ENCODE results near the gene XPO4.
A peak's percentile ranks its signal among the peaks of the same experiment; 100 is the strongest.
"Not testable (repeated sequence)": the region's sequence is repeated elsewhere in the genome, so short reads cannot be mapped to it uniquely, and the experiment has no call there.

The XPO4 gene

GRCh38 chr13:20902438-20903163 is at the start of gene XPO4:
TSS of gene XPO4 (minus strand) at chr13:20902746. CDS start at chr13:20902738, 8 bp downstream.
- DNase-seq: peak; percentile 87

DNA sequence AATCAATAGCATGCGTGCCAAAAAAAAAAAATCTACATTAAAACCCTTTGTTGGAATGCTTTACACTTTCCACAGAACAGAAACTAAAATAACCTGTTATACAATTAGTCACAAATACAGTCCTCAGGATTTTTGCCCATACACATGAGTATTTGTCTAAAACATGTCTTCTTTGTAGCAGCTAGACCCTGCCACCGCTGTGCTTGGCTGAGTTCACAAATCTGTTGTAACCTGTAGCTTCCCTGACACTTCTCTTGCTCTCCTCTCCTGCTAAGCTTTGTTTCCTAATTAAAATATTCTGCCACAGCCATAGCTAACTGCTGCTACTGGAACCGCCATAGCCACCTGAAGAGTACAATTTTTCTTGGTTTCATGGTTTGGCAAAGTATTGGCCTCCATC is 45.5 kb upstream of the XPO4 start:
- DNase-seq: not testable (repeated sequence)

GRCh38 chr13:20945952-20946383 is 43.4 kb upstream of the XPO4 start:
- peak; percentile 1 for DNase-seq

DNA sequence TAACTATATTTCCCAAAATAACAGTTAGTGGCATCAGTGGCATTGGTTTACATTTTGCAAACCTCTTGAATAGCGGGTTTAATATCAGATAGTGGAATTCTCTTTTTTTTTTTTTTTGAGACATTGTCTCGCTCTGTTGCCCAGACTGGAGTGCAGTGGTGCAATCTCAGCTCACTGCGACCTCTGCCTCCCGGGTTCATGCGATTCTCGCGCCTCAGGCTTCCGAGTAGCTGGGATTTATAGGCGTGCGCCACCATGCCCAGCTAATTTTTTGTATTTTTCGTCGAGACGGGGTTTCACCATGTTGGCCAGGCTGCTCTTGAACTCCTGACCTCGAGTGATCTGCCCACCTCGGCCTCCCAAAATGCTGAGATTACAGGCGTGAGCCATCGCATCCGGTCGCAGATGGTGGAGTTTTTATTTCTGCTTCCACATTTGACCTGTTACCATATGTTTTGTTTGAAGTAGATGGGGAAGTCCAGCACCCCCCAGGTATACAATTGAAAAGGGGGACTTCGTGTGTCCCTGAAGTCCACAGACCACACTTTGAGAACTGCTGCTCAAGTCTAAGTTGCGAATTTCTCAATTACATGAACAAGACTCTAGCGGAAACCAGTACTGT is 40.5 kb upstream of the XPO4 start:
- DNase-seq: no peak

- not testable (repeated sequence) for DNase-seq
Observed at GRCh38 chr13:20940511-20940910, 38.0 kb upstream of the XPO4 start.

GRCh38 chr13:20940083-20940482 is 37.5 kb upstream of the XPO4 start:
- DNase-seq: no peak

GRCh38 chr13:20939662-20940061 is 37.1 kb upstream of the XPO4 start:
- no peak for DNase-seq

GRCh38 chr13:20938302-20938701 is 35.8 kb upstream of the XPO4 start:
- no peak for DNase-seq

- DNase-seq: no peak
Observed at GRCh38 chr13:20927596-20928257, 25.2 kb upstream of the XPO4 start.

DNA sequence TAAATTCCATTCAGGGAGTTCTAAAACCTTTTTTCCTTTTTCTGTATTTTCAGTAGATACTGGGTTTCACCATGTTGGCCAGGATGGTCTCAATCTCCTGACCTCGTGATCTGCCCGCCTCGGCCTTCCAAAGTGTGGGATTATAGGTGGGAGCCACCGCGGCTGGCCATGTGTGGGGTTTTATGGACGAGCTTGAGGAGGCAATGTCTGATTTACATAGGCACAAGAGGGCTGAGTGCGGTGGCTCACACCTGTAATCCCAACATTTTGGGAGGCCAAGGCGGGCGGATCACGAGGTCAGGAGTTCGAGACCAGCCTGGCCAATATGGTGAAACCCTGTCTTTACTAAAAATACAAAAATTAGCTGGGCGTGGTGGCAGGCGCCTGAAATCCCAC is 22.8 kb upstream of the XPO4 start:
- DNase-seq: not testable (repeated sequence)

GRCh38 chr13:20924758-20925394 is 22.3 kb upstream of the XPO4 start:
- peak; percentile 71 for DNase-seq

DNA sequence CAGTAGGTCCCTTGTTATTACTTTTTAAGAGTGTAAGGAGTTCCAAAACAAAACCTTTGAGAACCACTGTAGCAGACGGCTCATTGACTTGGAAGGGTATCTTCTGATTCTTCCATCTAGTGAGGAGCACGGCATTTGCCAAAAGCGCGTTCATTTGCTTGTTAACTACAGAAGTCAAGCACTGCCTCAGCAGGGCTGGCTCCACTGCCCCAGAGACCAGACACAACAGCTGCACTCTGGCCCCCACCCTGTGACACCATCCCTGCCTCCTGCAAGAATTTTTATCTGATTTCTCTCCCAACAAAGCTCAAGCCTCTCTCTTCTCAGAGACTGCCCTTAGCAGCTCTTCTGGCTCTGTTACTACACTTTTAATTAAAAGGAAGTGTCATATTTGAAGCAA is 20.7 kb upstream of the XPO4 start:
- DNase-seq: no peak

DNA sequence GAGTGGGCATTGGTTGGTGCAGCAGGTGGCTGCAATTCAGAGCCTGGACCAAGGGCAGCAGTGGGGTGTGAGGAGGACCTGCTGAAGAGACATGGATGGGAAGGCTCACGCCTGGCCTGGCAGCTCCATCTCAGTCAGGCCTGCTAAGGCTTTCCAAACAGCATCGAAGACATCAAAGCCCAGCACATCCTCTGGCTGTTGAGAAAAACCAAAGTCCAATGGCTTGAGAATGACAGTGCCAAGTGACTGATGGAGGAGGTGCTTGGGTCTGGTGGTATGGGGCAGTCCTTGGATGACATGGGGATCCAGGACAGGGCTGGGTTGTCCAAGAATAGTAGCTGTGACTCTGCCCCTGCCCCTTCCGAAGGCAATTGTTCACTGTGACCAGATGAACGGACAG is 19.0 kb upstream of the XPO4 start:
- no peak for DNase-seq

DNA sequence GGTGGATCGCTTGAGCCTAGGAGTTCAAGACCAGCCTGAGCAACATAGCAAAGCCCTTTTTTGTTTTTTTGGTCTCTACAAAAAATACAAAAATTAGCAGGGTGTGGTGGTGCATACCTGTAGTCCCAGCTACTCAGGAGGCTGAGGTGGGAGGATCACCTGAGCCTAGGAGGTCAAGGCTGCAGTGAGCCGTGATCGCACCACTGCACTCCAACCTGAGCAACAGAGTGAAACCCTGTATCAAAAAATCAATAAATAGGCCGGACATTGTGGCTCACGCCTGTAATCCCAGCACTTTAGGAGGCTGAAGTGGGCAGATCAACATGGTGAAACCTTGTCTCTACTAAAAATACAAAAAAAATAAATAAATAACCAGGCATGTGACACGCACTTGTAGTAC is 13.1 kb upstream of the XPO4 start:
- not testable (repeated sequence) for DNase-seq

- DNase-seq: no peak
Observed at GRCh38 chr13:20911037-20911436, 8.5 kb upstream of the XPO4 start.

- no peak for DNase-seq
Observed at GRCh38 chr13:20908714-20909497, 6.4 kb upstream of the XPO4 start.

GRCh38 chr13:20904908-20905307 is 2.4 kb upstream of the XPO4 start:
- DNase-seq: no peak

DNA sequence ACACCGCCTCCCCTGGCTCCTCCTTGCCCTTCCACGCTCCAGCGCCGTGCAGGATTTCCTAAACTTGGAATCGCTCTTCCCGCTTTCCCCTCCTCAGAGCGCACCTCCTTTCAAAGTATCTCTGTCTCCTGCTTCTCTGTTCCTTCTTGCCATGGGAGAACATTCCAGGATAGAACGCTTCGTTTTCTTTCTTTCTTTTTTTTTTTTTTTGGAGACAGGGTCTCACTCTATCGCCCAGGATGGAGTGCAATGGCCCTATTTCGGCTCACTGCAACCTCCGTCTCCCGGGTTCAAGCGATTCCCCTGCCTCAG is 574 bp upstream of the XPO4 start:
- no peak for DNase-seq

DNA sequence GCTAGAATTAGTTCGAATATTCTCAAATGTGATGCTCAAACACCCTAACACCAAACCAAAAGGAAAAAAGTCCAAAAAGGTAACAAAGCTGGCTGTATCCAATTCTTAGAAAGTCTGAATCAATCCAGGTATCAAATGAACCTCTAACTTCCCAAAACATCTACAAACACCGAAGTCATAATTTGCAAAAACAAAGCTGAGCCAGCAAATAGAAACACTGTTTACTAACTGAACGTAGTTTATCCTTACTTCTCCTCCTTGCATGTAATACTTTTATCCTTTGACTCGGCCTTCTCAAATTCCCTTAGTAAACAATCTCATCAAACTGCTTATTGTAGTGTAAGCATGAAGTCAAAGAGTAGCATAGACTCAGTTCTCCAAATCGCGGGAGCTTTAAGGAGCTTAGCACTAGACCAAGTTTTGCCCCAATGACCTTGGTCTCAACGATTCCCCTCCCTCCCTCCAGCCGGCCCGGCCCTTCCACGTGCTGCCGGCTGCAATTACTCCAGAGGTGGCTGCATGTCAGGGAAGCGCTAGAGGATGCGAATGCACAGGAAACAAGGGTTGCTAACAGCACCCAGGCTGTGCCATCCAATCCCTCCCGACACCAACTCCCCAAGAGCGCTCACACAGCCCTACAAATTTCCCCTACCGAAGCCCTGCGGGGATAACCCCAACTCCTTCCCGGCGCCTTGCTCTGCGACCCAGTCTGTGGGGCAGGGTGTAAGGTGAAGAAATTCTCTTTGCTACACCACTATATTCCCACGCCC is 693 bp downstream of the XPO4 start:
- DNase-seq: peak; percentile 59

DNA sequence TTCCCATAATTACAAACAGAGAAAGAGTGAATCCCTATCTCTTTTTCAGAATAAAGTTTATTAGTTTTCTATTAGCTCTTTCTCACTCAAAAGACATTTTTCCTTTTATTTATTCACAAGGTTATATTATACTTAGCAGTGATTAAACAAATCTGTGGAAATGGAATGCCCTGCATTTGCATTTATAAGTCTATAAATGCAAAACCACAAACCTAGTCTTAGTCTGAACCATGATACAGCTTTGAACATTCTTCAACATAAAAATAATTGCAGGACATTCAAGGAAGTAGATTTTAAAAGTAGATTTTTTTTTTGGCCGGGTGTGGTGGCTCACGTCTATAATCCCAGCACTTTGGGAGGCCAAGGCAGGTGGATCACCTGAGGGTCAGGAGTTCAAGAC is 8.3 kb downstream of the XPO4 start:
- DNase-seq: no peak

- DNase-seq: peak; percentile 19
Observed at GRCh38 chr13:20891768-20892167, 10.8 kb downstream of the XPO4 start.

- DNase-seq: no peak
Observed at GRCh38 chr13:20891034-20891433, 11.5 kb downstream of the XPO4 start.

Data from activated CD4-positive, alpha-beta T cell treated with anti-CD3 and anti-CD28 coated beads, Interleukin-10, Interleukin-2, amounts not matched to agents 100 ng/mL and 50 ng/mL, durations not matched to agents 16 hours and 8 hours (primary cell).